ENCODE data around the gene SOX8.

DNA sequence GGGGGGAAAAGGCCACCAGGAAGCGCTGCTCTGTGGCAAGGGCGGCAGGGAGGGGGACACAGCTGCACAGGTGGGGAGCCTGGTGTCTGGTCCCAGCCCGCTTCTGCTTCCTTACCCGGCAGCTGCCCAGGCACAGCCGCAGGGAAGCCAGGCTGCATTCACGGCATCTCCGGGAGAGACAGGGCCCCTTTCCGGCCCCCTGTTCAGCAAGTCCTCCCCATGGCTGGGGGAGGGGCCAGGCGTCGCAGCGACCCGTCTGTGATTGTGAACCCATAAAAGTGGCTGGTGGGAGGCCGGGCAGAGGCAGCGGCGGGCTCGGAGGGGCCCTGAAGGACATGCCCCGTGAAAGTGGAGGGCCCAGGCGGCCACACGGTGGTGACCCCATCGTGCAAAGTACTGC lies 28.7 kb downstream of the SOX8 start:
- TF ChIP-seq TEAD4 (IDR thresholded peaks at IDR 0.05) (no peak), RAD21 (IDR thresholded peaks at IDR 0.05; ENCODE audit: low read depth) (no peak), YY1 (IDR thresholded peaks at IDR 0.05; ENCODE audit: low read depth) (no peak), EP300 (IDR thresholded peaks at IDR 0.05; ENCODE audit: borderline replicate concordance) (no peak), ZBTB7A (IDR thresholded peaks at IDR 0.05; ENCODE audit: low read depth) (no peak), EGR1 (IDR thresholded peaks at IDR 0.05) (no peak), TAF1 (IDR thresholded peaks at IDR 0.05; ENCODE audit: low read depth) (no peak), TCF12 (IDR thresholded peaks at IDR 0.05; ENCODE audit: low read depth) (no peak), CEBPB (IDR thresholded peaks at IDR 0.05) (no peak), FOXM1 (IDR thresholded peaks at IDR 0.05; ENCODE audit: borderline replicate concordance, low read depth) (no peak)
- TF ChIP-seq, protein P1, sequence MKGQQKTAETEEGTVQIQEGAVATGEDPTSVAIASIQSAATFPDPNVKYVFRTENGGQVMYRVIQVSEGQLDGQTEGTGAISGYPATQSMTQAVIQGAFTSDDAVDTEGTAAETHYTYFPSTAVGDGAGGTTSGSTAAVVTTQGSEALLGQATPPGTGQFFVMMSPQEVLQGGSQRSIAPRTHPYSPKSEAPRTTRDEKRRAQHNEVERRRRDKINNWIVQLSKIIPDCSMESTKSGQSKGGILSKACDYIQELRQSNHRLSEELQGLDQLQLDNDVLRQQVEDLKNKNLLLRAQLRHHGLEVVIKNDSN (IDR thresholded peaks at IDR 0.05) = no peak
- TF ChIP-seq, protein P2, sequence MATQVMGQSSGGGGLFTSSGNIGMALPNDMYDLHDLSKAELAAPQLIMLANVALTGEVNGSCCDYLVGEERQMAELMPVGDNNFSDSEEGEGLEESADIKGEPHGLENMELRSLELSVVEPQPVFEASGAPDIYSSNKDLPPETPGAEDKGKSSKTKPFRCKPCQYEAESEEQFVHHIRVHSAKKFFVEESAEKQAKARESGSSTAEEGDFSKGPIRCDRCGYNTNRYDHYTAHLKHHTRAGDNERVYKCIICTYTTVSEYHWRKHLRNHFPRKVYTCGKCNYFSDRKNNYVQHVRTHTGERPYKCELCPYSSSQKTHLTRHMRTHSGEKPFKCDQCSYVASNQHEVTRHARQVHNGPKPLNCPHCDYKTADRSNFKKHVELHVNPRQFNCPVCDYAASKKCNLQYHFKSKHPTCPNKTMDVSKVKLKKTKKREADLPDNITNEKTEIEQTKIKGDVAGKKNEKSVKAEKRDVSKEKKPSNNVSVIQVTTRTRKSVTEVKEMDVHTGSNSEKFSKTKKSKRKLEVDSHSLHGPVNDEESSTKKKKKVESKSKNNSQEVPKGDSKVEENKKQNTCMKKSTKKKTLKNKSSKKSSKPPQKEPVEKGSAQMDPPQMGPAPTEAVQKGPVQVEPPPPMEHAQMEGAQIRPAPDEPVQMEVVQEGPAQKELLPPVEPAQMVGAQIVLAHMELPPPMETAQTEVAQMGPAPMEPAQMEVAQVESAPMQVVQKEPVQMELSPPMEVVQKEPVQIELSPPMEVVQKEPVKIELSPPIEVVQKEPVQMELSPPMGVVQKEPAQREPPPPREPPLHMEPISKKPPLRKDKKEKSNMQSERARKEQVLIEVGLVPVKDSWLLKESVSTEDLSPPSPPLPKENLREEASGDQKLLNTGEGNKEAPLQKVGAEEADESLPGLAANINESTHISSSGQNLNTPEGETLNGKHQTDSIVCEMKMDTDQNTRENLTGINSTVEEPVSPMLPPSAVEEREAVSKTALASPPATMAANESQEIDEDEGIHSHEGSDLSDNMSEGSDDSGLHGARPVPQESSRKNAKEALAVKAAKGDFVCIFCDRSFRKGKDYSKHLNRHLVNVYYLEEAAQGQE (IDR thresholded peaks at IDR 0.05; ENCODE audit: low read depth) = no peak
- TF ChIP-seq, protein P3, sequence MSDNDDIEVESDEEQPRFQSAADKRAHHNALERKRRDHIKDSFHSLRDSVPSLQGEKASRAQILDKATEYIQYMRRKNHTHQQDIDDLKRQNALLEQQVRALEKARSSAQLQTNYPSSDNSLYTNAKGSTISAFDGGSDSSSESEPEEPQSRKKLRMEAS (IDR thresholded peaks at IDR 0.05) = no peak

Data from Ishikawa (cell line).